Activated naive CD8-positive, alpha-beta T cell (primary cell): Measurements from ENCODE around the gene CDC23.
"Not testable (repeated sequence)": the region's sequence is repeated elsewhere in the genome, so short reads cannot be mapped to it uniquely, and the experiment has no call there.

Experiments used
- H3K27ac Mint-ChIP-seq: one replicate; pipeline ENCODE4 v1.8.0; 2021; ENCODE audit warnings: mixed read lengths
- H3K27me3 Mint-ChIP-seq: one replicate; pipeline ENCODE4 v1.8.0; 2021; ENCODE audit warnings: mixed read lengths
- H3K36me3 Mint-ChIP-seq: one replicate; pipeline ENCODE4 v1.8.0; 2021; ENCODE audit warnings: mixed read lengths
- H3K4me1 Mint-ChIP-seq: one replicate; pipeline ENCODE4 v1.8.0; 2021; ENCODE audit warnings: low read depth, mixed read lengths
- H3K4me3 Mint-ChIP-seq: one replicate; pipeline ENCODE4 v1.8.0; 2021; ENCODE audit warnings: mild to moderate bottlenecking, mixed read lengths
- H3K9me3 Mint-ChIP-seq: one replicate; pipeline ENCODE4 v1.8.0; 2021; ENCODE audit warnings: low read depth, mixed read lengths

The CDC23 gene

GRCh38 chr5:138233280-138233679, 20.2 kb upstream of the CDC23 start:
- Mint-ChIP-seq H3K4me3 (no peak overlapping the region), H3K36me3 (no peaks in the 10 kb centered on the region), H3K27me3 (peaks cover 18% of the 10 kb centered on the region), H3K9me3 (no peaks in the 10 kb centered on the region), H3K4me1 (no peaks in the 10 kb centered on the region), H3K27ac (no peak overlapping the region)

GRCh38 chr5:138230981-138231589, 18.0 kb upstream of the CDC23 start:
- Mint-ChIP-seq H3K36me3 (peaks cover under 1% of the 10 kb centered on the region), H3K4me1 (no peaks in the 10 kb centered on the region), H3K27me3 (peaks cover 8% of the 10 kb centered on the region), H3K4me3 (no peak overlapping the region), H3K9me3 (peaks cover under 1% of the 10 kb centered on the region), H3K27ac (no peak overlapping the region)

GRCh38 chr5:138230261-138230660, 17.1 kb upstream of the CDC23 start:
- Mint-ChIP-seq H3K36me3 (peaks cover 5% of the 10 kb centered on the region), H3K4me3 (no peak overlapping the region), H3K27me3 (peaks cover 12% of the 10 kb centered on the region), H3K27ac (no peak overlapping the region), H3K4me1 (no peaks in the 10 kb centered on the region), H3K9me3 (peaks cover 6% of the 10 kb centered on the region)

GRCh38 chr5:138229387-138229786, 16.3 kb upstream of the CDC23 start:
- H3K27ac Mint-ChIP-seq: no peak overlapping the region
- H3K27me3 Mint-ChIP-seq: peaks cover 10% of the 10 kb centered on the region
- H3K4me1 Mint-ChIP-seq: no peaks in the 10 kb centered on the region
- H3K9me3 Mint-ChIP-seq: peaks cover 6% of the 10 kb centered on the region
- peaks cover 5% of the 10 kb centered on the region for H3K36me3 Mint-ChIP-seq
- H3K4me3 Mint-ChIP-seq: no peak overlapping the region

GRCh38 chr5:138226910-138227309, 13.8 kb upstream of the CDC23 start:
- Mint-ChIP-seq H3K9me3 (peaks cover 6% of the 10 kb centered on the region), H3K36me3 (peaks cover 5% of the 10 kb centered on the region), H3K27ac (no peak overlapping the region), H3K4me1 (peaks cover 3% of the 10 kb centered on the region), H3K27me3 (peaks cover 10% of the 10 kb centered on the region), H3K4me3 (no peak overlapping the region)

GRCh38 chr5:138224712-138225111, 11.6 kb upstream of the CDC23 start:
- Mint-ChIP-seq H3K9me3 (peaks cover 6% of the 10 kb centered on the region), H3K27ac (no peak overlapping the region), H3K27me3 (peaks cover 8% of the 10 kb centered on the region), H3K36me3 (peaks cover 5% of the 10 kb centered on the region), H3K4me3 (no peak overlapping the region), H3K4me1 (peaks cover 3% of the 10 kb centered on the region)

GRCh38 chr5:138223532-138223931, 10.4 kb upstream of the CDC23 start:
- Mint-ChIP-seq H3K9me3 (peaks cover 6% of the 10 kb centered on the region), H3K27ac (no peak overlapping the region), H3K4me3 (no peak overlapping the region), H3K36me3 (peaks cover 5% of the 10 kb centered on the region), H3K27me3 (peaks cover 8% of the 10 kb centered on the region), H3K4me1 (peaks cover 3% of the 10 kb centered on the region)

GRCh38 chr5:138216799-138217198, 3.7 kb upstream of the CDC23 start:
- Mint-ChIP-seq H3K36me3 (no peaks in the 10 kb centered on the region), H3K27ac (no peak overlapping the region), H3K4me3 (no peak overlapping the region), H3K4me1 (peaks cover 16% of the 10 kb centered on the region), H3K27me3 (peaks cover 1% of the 10 kb centered on the region), H3K9me3 (no peaks in the 10 kb centered on the region)

- peak overlapping the region; percentile 98 for H3K27ac Mint-ChIP-seq
- peak overlapping the region; percentile 99 for H3K4me3 Mint-ChIP-seq
- no peaks in the 10 kb centered on the region for H3K9me3 Mint-ChIP-seq
- H3K36me3 Mint-ChIP-seq: peaks cover 2% of the 10 kb centered on the region
- H3K4me1 Mint-ChIP-seq: peaks cover 26% of the 10 kb centered on the region
- H3K27me3 Mint-ChIP-seq: no peaks in the 10 kb centered on the region
Observed at GRCh38 chr5:138212828-138213160, 329 bp downstream of the CDC23 start.

- H3K9me3 Mint-ChIP-seq: no peaks in the 10 kb centered on the region
- peak overlapping the region; percentile 75 for H3K4me3 Mint-ChIP-seq
- peaks cover 28% of the 10 kb centered on the region for H3K4me1 Mint-ChIP-seq
- H3K27me3 Mint-ChIP-seq: no peaks in the 10 kb centered on the region
- no peak overlapping the region for H3K27ac Mint-ChIP-seq
- H3K36me3 Mint-ChIP-seq: peaks cover 2% of the 10 kb centered on the region
Observed at GRCh38 chr5:138210985-138211384, 2.1 kb downstream of the CDC23 start.

GRCh38 chr5:138193859-138194258, 19.3 kb downstream of the CDC23 start:
- not testable (repeated sequence) for H3K9me3 Mint-ChIP-seq, H3K36me3 Mint-ChIP-seq, H3K4me3 Mint-ChIP-seq, H3K4me1 Mint-ChIP-seq, H3K27ac Mint-ChIP-seq, H3K27me3 Mint-ChIP-seq

- H3K36me3 Mint-ChIP-seq: peaks cover 4% of the 10 kb centered on the region
- H3K4me1 Mint-ChIP-seq: no peaks in the 10 kb centered on the region
- no peak overlapping the region for H3K27ac Mint-ChIP-seq
- H3K4me3 Mint-ChIP-seq: no peak overlapping the region
- H3K27me3 Mint-ChIP-seq: no peaks in the 10 kb centered on the region
- H3K9me3 Mint-ChIP-seq: no peaks in the 10 kb centered on the region
Observed at GRCh38 chr5:138192826-138193225, 20.3 kb downstream of the CDC23 start.

- Mint-ChIP-seq H3K27me3 (no peaks in the 10 kb centered on the region), H3K4me3 (no peak overlapping the region), H3K27ac (no peak overlapping the region), H3K4me1 (no peaks in the 10 kb centered on the region), H3K9me3 (no peaks in the 10 kb centered on the region), H3K36me3 (peaks cover 2% of the 10 kb centered on the region)
Observed at GRCh38 chr5:138188626-138189025, 24.5 kb downstream of the CDC23 start.

- H3K4me1 Mint-ChIP-seq: no peaks in the 10 kb centered on the region
- no peaks in the 10 kb centered on the region for H3K9me3 Mint-ChIP-seq
- no peaks in the 10 kb centered on the region for H3K27me3 Mint-ChIP-seq
- H3K4me3 Mint-ChIP-seq: no peak overlapping the region
- H3K27ac Mint-ChIP-seq: no peak overlapping the region
- H3K36me3 Mint-ChIP-seq: peaks cover 2% of the 10 kb centered on the region
Observed at GRCh38 chr5:138186002-138186447, 27.1 kb downstream of the CDC23 start.

- Mint-ChIP-seq H3K27ac (no peak overlapping the region), H3K4me3 (no peak overlapping the region), H3K9me3 (no peaks in the 10 kb centered on the region), H3K36me3 (no peaks in the 10 kb centered on the region), H3K4me1 (peaks cover 3% of the 10 kb centered on the region), H3K27me3 (no peaks in the 10 kb centered on the region)
Observed at GRCh38 chr5:138182808-138183207, 30.3 kb downstream of the CDC23 start.

- Mint-ChIP-seq H3K27ac (no peak overlapping the region), H3K4me1 (peaks cover 8% of the 10 kb centered on the region), H3K4me3 (no peak overlapping the region), H3K9me3 (no peaks in the 10 kb centered on the region), H3K36me3 (no peaks in the 10 kb centered on the region), H3K27me3 (no peaks in the 10 kb centered on the region)
Observed at GRCh38 chr5:138180841-138181240, 32.3 kb downstream of the CDC23 start.
